ENCODE data around the gene PQBP1. TPM values are rescaled to one million over a fixed set of nuclear protein-coding genes. Genes with fewer than 3 reads are reported as not detected.
"Not testable (repeated sequence)": the region's sequence is repeated elsewhere in the genome, so short reads cannot be mapped to it uniquely, and the experiment has no call there.

Gene PQBP1
- total RNA-seq, 1 donor from 2014 or later: 77.9 TPM

- no peak overlapping the region for H3K27ac Mint-ChIP-seq
- H3K9me3 Mint-ChIP-seq: no peaks in the 10 kb centered on the region
Measured at GRCh38 chrX:48864210-48864609, 33.5 kb upstream of the PQBP1 start.

GRCh38 chrX:48872017-48872416 is 25.7 kb upstream of the PQBP1 start:
- not testable (repeated sequence) for H3K27me3 Mint-ChIP-seq; H3K27ac Mint-ChIP-seq; H3K36me3 Mint-ChIP-seq; DNase-seq (ENCODE audit: extremely low spot score, unreplicated experiment); H3K4me3 Mint-ChIP-seq; H3K4me1 Mint-ChIP-seq (ENCODE audit: unreplicated experiment); H3K9me3 Mint-ChIP-seq

More at GRCh38 chrX:48864210-48864609, 33.5 kb upstream of the PQBP1 start:
- H3K4me1 Mint-ChIP-seq (ENCODE audit: unreplicated experiment): no peaks in the 10 kb centered on the region
- H3K36me3 Mint-ChIP-seq: no peaks in the 10 kb centered on the region
- no peak for DNase-seq (ENCODE audit: extremely low spot score, unreplicated experiment)
- no peaks in the 10 kb centered on the region for H3K27me3 Mint-ChIP-seq
- TF ChIP-seq, protein P1, sequence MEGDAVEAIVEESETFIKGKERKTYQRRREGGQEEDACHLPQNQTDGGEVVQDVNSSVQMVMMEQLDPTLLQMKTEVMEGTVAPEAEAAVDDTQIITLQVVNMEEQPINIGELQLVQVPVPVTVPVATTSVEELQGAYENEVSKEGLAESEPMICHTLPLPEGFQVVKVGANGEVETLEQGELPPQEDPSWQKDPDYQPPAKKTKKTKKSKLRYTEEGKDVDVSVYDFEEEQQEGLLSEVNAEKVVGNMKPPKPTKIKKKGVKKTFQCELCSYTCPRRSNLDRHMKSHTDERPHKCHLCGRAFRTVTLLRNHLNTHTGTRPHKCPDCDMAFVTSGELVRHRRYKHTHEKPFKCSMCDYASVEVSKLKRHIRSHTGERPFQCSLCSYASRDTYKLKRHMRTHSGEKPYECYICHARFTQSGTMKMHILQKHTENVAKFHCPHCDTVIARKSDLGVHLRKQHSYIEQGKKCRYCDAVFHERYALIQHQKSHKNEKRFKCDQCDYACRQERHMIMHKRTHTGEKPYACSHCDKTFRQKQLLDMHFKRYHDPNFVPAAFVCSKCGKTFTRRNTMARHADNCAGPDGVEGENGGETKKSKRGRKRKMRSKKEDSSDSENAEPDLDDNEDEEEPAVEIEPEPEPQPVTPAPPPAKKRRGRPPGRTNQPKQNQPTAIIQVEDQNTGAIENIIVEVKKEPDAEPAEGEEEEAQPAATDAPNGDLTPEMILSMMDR (conservative IDR thresholded peaks at IDR 0.05): no peak
- H3K4me3 Mint-ChIP-seq: no peak overlapping the region

DNA sequence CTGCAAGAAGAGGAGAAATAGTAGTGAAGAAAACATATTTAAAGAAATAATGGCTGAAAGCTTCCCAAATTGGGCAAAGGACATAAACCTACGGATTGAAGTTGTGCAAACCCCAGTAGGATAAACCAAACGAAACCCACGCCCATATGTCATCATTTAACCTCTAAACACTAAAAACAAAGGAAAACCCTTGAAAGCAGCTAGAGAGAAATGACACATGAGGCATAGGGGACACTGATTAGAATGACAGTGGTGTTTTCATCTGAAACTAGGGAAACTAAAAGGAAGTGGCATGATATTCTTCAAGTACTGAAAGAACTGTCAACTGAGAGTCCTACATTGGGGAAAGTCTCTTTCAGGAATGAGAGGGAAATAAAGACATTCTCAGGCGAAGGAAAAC is 20.8 kb upstream of the PQBP1 start:
- H3K36me3 Mint-ChIP-seq; H3K4me1 Mint-ChIP-seq (ENCODE audit: unreplicated experiment); H3K9me3 Mint-ChIP-seq; H3K27me3 Mint-ChIP-seq; H3K4me3 Mint-ChIP-seq; DNase-seq (ENCODE audit: extremely low spot score, unreplicated experiment); H3K27ac Mint-ChIP-seq: not testable (repeated sequence)

- H3K27ac Mint-ChIP-seq: no peak overlapping the region
- DNase-seq (ENCODE audit: extremely low spot score, unreplicated experiment): no peak
- no peak overlapping the region for H3K4me3 Mint-ChIP-seq
- TF ChIP-seq, protein P1 (conservative IDR thresholded peaks at IDR 0.05): no peak
- no peaks in the 10 kb centered on the region for H3K4me1 Mint-ChIP-seq (ENCODE audit: unreplicated experiment)
- H3K27me3 Mint-ChIP-seq: no peaks in the 10 kb centered on the region
- H3K9me3 Mint-ChIP-seq: no peaks in the 10 kb centered on the region
- H3K36me3 Mint-ChIP-seq: no peaks in the 10 kb centered on the region
Measured at GRCh38 chrX:48883729-48884128, 14.0 kb upstream of the PQBP1 start.

DNA sequence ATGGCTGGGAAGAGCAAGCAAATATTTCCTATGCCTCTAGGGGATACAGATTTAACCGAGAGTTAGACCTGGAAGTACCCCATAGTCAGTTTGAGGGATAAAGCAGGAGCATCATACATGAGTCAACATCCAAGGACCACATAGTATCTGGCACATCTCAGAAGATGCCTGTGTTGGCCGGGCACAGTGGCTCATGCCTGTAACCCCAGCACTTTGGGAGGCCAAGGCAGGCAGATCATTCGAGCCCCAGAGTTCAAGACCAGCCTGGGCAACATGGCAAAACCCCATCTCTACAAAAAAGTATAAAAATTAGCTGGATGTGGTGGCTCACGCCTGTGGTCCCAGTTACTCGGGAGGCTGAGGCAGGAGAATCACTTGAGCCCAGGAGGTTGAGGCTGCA is 11.1 kb upstream of the PQBP1 start:
- not testable (repeated sequence) for H3K27me3 Mint-ChIP-seq; H3K9me3 Mint-ChIP-seq; H3K4me1 Mint-ChIP-seq (ENCODE audit: unreplicated experiment); H3K27ac Mint-ChIP-seq; H3K4me3 Mint-ChIP-seq; H3K36me3 Mint-ChIP-seq; DNase-seq (ENCODE audit: extremely low spot score, unreplicated experiment)

DNA sequence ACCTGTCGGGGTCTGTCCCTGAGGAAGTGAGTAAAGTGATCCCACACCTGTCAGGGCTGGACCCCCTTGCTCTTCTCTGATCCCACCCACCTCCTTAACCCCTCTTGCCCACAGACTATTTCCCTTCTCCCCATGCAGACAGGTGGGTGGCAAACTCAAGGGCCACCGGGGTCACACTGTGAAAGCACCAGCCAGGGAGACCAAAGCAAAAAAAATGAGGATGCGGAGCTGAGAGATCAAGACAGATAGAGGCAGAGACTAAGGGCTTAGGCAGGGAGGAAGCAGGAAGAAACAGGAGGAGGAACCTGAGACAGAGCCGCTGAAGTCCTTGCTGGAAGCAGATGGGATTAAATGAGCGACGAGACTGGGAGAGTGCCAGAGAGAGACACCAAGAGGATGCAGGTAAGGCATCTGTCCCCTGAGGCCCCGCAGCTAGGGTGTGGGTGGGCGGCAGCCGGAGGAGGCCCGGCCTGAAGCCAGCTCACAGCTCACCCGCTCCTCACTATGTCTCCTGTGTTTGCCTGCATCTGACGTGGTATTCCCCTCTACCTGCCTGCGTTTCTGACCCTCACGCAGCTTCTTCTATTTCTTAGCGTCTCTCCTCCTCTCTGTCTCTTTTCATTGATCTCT is 7.3 kb upstream of the PQBP1 start:
- DNase-seq (ENCODE audit: extremely low spot score, unreplicated experiment): no peak
- Mint-ChIP-seq H3K4me3 (peak overlapping the region; percentile 88), H3K36me3 (peaks cover 4% of the 10 kb centered on the region), H3K9me3 (no peaks in the 10 kb centered on the region), H3K4me1 (ENCODE audit: unreplicated experiment) (peaks cover 8% of the 10 kb centered on the region), H3K27me3 (no peaks in the 10 kb centered on the region), H3K27ac (peak overlapping the region; percentile 94)
- TF ChIP-seq, protein P1 (conservative IDR thresholded peaks at IDR 0.05): no peak

GRCh38 chrX:48890934-48891401 is 6.8 kb upstream of the PQBP1 start:
- no peaks in the 10 kb centered on the region for H3K9me3 Mint-ChIP-seq
- peaks cover 8% of the 10 kb centered on the region for H3K4me1 Mint-ChIP-seq (ENCODE audit: unreplicated experiment)
- DNase-seq (ENCODE audit: extremely low spot score, unreplicated experiment): peak; percentile 71
- TF ChIP-seq, protein P1 (conservative IDR thresholded peaks at IDR 0.05): no peak
- no peaks in the 10 kb centered on the region for H3K27me3 Mint-ChIP-seq
- H3K36me3 Mint-ChIP-seq: peaks cover 4% of the 10 kb centered on the region
- H3K27ac Mint-ChIP-seq: peak overlapping the region; percentile 94
- peak overlapping the region; percentile 88 for H3K4me3 Mint-ChIP-seq
